ENCODE data around the gene ALK.

DNA sequence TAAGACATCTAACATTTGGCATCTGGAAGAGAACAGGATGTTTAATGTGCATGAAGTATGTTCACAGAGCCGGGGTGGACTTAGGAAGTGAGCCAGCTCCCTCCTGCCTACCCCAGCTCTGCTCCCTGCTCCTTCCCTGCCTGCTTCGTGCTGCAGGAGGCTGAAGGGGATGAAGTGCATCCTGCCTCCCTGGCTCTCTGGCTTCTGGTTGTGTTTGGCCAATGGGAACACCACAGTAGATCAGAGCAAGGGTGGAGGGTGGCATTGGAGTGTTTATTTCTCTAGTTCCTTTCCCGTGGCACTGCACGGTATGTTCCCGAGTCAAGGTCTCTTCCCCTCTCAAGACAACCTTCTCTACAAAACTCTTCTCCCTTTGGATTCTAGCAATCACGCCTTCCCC is 426.3 kb downstream of the ALK start:
- TF ChIP-seq POLR2A (IDR thresholded peaks at IDR 0.05), result no peak
- TF ChIP-seq, protein P1, sequence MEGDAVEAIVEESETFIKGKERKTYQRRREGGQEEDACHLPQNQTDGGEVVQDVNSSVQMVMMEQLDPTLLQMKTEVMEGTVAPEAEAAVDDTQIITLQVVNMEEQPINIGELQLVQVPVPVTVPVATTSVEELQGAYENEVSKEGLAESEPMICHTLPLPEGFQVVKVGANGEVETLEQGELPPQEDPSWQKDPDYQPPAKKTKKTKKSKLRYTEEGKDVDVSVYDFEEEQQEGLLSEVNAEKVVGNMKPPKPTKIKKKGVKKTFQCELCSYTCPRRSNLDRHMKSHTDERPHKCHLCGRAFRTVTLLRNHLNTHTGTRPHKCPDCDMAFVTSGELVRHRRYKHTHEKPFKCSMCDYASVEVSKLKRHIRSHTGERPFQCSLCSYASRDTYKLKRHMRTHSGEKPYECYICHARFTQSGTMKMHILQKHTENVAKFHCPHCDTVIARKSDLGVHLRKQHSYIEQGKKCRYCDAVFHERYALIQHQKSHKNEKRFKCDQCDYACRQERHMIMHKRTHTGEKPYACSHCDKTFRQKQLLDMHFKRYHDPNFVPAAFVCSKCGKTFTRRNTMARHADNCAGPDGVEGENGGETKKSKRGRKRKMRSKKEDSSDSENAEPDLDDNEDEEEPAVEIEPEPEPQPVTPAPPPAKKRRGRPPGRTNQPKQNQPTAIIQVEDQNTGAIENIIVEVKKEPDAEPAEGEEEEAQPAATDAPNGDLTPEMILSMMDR (IDR thresholded peaks at IDR 0.05), result no peak
